ENCODE results near the gene CYP19A1.

GRCh38 chr15:51237816-51238215 lies 100.6 kb downstream of the CYP19A1 start:
- TF ChIP-seq, protein P1, sequence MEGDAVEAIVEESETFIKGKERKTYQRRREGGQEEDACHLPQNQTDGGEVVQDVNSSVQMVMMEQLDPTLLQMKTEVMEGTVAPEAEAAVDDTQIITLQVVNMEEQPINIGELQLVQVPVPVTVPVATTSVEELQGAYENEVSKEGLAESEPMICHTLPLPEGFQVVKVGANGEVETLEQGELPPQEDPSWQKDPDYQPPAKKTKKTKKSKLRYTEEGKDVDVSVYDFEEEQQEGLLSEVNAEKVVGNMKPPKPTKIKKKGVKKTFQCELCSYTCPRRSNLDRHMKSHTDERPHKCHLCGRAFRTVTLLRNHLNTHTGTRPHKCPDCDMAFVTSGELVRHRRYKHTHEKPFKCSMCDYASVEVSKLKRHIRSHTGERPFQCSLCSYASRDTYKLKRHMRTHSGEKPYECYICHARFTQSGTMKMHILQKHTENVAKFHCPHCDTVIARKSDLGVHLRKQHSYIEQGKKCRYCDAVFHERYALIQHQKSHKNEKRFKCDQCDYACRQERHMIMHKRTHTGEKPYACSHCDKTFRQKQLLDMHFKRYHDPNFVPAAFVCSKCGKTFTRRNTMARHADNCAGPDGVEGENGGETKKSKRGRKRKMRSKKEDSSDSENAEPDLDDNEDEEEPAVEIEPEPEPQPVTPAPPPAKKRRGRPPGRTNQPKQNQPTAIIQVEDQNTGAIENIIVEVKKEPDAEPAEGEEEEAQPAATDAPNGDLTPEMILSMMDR (IDR thresholded peaks at IDR 0.05; ENCODE audit: poor library complexity): no peak
- TF ChIP-seq EZH2phosphoT487 (IDR thresholded peaks at IDR 0.05; ENCODE audit: low read depth, severe bottlenecking, unreplicated experiment) (no peak), EZH2 (IDR thresholded peaks at IDR 0.05; ENCODE audit: borderline replicate concordance) (no peak)
